GM19043 (cell line): ENCODE results near the gene WWP2.
"Not testable (repeated sequence)": the region's sequence is repeated elsewhere in the genome, so short reads cannot be mapped to it uniquely, and the experiment has no call there.

Source experiments
- ATAC-seq: cut with Tn5 transposase; IDR thresholded peaks from one replicate; pipeline ENCODE4 v1.9.1; 2021; ENCODE audit warnings: low read depth; ENCODE audit not compliant: unreplicated experiment

WWP2 gene

DNA sequence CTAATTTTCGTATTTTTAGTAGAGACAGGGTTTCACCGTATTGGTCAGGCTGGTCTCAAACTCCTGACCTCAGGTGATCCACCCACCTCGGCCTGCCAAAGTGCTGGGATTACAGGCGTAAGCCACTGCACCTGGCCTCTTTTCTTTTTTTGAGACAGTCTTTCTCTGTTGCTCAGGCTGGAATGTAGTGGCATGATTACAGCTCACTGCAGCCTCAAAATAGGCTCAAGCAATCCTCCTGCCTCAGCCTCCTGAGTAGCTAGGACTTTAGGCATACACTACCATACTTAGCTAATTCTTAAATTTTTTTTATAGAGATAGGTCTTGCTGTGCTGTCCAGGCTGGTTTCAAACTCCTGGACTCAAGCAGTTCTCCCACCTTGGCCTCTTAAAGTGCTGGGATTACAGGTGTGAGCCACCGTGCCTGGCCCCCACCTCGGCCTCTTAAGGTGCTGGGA is 29.3 kb downstream of the WWP2 start:
- not testable (repeated sequence) for ATAC-seq

DNA sequence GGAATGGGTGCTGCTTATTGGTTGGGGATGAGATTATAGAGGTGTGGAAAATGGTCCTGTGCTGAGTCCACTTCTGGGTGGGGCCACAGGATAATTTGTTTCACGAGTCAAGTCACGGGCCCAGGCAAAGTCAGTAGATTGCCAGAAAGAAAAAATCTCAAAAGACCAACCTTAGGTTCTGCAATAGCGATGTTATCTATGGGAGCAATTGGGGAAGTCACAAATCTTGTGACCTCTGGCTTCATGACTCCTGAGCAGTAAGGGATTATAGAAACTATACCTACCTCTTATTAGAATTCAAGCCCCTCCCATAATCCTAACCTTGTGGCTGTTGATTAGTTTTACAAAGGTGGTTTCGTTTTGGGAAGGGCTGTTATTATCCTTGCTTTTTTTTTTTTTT is 31.4 kb downstream of the WWP2 start:
- no peak for ATAC-seq

DNA sequence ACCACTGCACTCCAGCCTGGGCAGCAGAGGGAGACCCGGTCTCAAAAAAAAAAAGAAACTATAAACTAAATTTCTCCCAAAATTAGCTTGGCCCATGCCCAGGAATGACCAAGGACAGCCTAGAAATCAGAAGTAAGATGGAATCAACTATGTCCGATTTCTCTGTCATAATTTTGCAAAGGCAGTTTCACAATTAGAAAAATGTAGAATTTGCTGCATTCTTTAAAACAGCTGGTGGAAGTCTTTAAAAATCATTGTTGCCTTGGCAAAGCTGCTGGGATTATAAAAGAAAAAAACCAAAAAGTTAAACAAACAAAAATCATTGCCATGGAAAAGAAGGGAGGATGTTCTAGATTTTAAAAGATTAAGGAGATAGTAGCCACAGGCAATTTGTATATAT is 32.4 kb downstream of the WWP2 start:
- no peak for ATAC-seq

DNA sequence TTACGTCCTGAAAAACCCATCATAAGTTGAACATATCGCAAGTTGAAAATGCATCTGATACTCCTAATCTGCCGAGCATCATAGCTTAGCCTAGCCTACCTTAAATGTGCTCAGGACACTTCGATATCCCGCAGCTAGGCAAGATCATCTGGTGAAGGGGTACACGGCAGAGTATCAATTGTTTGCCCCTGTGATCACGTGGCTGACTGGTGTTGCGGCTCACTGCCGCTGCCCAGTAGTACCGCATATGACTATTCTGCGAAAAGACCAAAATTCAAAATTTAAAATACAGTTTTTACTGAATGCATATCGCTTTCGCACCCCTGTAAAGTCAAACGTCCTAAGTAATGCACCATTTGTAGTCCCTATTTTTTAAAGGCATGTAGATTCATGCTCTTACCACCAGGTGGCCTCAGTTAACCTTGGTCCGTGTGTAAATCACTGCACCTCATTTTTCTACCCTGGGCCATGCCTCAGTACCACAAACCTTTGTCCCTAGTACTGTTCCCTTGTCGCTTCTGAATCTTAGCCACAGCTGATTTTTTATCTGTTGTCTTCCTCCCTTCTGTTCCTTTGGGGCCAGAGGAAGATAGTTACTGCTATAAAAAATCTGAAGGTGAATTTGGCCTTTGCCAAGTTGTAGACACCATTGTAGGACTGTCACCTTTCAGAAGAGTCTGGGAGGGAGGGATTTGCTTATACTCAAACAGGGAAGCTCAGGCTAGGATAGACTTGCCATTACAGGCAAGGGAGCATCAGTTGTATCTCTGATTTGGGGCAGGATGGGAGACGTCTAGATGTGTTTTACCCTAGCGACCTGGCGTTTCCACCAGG is 34.4 kb downstream of the WWP2 start:
- no peak for ATAC-seq

DNA sequence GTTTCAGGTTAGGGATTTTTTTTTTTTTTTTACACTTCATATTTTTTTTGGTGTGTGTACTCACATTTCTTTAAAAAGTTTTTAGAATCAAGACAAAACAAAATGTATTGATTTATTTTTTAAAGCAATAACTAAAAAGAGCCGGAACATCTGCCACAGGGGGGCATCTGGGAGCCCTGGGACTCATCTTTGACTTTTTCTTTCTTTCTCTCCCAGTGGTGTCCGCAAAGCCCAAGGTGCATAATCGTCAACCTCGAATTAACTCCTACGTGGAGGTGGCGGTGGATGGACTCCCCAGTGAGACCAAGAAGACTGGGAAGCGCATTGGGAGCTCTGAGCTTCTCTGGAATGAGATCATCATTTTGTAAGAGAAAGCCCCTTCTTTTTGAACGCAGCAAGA is 36.3 kb downstream of the WWP2 start:
- ATAC-seq = no peak

DNA sequence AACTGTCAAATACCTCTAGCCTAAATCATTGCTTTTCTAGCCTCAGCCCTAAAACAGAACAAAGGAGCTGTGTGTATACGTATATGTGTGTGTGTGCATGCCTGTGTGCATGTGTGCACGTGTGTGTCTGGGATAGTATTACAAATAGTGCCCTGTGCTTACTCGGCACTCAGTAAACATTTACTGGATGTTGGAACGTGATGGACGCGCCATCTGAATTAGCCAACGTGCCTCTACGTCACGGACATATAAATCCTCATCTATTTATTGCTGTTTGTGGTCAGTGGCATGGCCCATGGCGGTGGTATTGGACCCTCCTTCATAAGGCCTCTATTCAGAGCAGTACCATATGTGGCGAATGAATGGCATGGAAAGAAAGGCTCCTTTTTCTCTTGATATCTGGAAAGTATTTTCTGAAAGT is 37.5 kb downstream of the WWP2 start:
- no peak for ATAC-seq

DNA sequence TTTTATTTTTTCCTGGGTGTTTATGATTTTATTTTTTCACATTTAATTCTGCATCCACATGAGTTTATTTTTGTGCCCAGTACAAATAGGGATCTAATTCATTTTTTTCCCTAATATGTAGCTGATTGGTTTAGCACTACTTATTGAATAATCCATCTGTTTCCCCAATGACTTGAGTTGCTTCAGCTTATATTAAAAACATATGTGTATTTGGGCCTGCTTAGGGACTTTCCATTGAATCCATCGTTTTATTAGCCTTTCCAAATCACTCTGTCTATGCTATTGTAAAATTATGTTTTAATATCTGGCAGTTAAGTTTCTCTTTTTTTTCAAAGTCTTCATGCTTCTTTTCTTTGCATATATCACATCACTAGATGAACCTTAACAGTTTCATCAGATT is 42.2 kb downstream of the WWP2 start:
- no peak for ATAC-seq

DNA sequence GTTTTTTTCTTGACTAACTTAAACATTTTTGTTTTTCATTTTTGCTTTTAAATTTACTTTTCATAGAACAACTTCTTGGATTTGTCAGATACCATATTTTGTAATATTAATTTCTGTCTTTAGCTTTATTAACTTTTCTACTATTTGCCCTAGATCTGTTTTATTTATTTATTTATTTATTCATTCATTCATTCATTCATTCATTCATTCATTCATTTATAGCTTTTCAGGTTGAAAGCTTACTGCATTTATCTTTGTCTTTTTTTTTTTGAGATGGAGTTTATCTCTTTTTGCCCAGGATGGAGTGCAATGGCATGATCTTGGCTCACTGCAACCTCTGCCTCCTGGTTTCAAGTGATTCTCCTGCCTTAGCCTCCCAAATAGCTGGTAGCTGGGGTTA is 44.6 kb downstream of the WWP2 start:
- not testable (repeated sequence) for ATAC-seq

DNA sequence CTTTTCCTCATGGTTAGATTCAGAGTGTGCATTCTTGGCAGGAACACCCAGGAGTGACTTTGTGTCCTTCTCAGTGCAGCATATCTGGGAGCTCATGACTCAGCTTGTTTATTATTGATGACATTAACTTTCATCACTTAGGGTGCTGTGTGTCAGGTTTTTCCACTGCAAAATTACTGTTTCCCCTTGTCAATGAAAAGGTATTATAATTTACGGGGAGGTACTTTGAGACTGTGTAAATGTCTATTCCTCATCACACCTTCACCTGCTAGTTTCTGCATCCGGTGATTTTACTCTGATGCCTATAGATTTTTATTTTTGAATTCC is 50.5 kb downstream of the WWP2 start:
- ATAC-seq = no peak

DNA sequence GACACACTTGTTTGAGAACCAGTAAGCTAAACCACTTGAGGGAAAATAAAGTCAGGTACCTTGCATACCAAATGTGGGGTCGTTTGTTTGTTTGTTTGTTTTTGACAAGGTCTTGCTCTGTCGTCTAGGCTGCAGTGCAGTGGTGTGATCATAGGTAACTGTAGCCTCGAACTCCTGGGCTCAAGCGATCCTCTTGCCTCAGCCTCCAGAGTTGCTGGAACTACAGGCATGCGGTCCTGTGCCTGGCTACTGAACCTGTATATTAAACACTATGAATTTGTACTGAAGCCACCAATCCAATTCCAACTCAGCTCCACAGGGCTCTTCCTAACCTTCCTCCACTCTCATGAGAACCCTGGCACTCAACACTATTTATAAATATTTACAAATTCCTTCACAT is 51.9 kb downstream of the WWP2 start:
- no peak for ATAC-seq

DNA sequence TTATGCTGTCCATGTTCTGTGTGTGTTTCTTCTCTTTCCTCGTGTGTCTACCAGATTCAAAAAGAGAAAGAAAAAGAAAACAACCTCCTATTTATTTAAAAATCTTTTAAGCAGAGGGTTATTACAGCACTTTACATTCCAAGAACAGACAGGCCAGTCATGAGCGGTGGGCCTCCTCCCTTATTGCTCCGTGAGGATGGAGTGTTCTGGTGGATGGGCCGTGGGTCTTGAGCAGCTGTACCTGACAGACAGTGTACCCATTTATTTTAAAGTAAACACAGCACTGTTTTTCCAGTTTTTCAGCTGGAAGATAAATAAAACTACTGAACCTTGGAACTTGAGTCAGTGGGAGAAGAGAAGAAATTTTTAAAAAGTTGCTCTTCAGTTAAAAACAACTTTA is 52.4 kb downstream of the WWP2 start:
- ATAC-seq = no peak

DNA sequence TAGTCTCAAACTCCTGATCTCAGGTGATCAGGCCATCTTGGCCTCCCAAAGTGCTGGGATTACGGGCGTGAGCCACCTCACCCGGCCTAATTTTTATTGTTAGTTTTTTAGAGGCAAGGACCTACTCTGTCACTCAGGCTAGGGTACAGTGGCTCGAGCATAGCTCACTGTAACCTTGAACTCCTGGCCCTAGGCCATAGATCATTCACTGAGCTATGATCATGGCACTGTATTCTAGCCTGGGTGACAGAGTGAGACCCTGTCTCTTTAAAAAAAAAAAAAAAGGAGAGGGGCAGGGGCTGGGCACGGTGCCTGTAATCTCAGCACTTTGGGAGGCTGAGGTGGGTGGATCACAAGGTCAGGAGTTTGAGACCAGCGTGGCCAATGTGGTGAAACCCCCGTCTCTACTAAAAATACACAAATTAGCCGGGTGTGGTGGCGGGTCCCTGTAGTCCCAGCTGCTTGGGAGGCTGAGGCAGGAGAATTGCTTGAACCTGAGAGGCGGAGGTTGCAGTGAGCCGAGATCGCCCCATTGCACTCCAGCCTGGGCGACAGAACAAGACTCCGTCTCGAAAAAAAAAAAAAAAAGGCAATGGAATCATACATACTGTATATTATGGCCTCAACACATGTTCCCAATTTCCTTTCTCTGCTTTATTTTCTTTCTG is 53.2 kb downstream of the WWP2 start:
- ATAC-seq = not testable (repeated sequence)

DNA sequence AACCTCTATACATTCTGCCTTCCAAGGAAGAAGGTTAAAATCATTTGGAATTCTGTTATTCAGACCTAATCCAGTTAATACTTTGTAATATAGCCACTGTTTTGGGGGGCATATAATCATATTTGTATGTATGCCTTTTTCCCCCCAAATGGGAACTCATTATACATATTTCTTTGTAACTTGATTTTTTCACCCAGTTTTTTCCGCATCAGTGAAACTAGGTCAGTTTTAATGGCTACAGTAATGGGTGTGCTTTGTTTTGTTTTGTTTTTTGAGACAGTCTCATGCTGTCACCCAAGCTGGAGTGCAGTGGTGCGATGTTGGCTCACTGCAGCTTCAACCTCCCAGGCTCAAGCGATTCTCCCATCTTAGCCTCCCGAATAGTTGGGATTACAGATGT is 54.9 kb downstream of the WWP2 start:
- no peak for ATAC-seq

DNA sequence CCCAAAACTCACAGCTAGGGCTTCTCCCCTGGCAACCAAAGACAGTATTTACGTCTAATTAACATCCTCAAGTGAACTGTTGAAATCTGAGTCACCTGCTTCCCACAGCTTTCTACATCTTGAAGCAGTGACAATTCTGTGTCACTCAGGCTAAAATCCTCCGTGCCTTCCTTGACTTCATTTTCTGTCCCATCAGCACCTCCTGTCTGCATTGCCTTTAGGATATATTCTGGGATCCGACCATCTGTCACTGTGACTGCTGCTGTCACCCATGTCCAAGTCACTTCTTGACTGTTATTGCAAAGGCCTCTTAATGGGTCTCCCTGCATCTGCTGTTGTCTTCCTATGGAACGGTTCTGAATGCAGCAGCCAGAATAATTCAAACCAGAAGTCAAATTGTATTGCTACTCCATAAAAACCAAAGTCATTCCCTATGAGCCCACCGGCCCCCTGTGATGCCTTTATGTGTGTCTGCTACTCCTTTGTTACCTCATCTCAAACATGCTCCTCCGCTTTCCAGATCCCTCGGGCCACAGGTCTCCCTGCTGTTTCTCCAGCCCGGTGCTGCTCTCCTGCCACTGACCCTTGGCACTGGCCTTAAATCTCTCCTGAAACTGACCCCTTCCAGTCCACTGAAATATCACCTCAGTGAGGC is 56.9 kb downstream of the WWP2 start:
- no peak for ATAC-seq

DNA sequence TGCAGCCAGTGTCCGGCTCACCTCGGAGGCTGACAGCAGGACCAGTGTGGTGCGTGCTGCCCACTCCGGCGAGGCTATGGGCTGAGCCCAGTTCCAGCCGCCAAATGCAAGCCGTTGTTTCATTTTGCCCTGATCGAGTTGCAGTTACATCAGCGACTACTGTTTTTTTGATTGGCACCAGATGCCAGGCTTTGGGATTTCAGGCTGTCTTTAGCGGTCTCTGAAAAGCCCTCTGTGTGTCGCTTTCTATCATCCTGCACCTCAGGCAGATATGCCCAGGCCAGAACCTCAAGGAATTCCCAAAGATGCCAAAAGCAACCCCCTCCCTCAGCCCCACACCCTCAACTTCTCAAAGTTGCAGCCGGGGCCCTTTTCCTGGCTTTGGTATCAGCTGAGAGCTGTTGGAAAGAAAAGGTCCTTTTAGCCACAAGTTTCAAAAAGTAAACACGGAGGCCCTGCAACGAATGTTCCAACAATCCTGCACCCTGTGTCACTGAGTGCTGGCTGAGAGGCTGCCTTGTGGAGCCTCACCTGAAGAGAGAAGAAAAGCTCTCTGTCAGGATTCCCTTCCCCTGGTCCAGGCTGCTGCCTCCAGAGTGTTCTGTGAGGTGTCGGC is 58.9 kb downstream of the WWP2 start:
- ATAC-seq = no peak

DNA sequence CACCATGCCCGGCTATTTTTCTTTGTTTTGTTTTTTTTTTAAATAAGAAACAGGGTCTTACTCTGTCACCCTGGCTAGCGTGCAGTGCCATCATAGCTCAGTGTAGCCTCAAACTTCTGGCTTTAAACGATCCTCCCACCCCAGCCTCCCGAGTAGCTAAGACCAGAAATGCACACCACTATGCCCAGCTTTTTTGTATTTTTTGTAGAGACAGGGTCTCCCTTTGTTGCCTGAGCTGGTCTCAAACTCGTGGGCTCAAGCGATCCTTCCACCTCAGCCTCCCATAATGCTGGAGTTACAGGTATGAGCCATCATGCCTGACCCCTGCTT is 59.7 kb downstream of the WWP2 start:
- ATAC-seq = no peak

DNA sequence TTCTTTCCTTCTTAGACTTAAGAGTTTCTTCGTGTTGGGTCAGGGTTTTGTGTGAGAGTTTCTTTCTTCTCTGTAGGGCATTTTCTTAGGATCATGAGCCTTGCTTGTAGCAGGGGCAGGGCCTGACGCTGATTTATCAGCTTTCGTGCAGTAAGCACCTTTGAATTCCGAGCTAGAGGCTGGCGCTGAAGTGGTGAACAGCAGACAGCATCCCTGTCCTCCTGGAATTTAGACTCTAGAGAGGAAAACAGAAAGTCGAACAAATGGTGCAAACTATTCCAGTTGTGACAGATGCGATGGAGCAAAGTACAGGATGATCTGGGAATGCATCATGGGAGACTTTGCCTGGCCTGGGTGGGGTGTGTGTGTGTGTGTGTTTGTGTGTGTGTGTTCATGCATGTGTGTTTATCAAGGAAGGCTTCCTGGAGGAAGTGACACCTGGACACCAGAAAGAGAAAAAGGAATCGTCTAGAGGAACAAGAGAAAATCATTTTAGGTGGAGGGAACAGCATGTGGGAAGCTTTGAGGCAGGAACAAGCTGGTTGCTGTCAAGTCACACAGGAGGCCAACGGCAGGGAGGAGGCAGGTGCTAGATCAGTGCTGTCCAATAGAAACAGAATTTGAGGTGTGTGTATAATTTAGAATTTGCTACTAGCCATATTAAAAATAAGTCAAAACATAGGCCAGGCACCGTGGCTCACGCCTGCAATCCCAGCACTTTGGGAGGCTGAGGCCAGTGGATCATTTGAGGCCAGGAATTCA is 60.2 kb downstream of the WWP2 start:
- ATAC-seq = no peak

DNA sequence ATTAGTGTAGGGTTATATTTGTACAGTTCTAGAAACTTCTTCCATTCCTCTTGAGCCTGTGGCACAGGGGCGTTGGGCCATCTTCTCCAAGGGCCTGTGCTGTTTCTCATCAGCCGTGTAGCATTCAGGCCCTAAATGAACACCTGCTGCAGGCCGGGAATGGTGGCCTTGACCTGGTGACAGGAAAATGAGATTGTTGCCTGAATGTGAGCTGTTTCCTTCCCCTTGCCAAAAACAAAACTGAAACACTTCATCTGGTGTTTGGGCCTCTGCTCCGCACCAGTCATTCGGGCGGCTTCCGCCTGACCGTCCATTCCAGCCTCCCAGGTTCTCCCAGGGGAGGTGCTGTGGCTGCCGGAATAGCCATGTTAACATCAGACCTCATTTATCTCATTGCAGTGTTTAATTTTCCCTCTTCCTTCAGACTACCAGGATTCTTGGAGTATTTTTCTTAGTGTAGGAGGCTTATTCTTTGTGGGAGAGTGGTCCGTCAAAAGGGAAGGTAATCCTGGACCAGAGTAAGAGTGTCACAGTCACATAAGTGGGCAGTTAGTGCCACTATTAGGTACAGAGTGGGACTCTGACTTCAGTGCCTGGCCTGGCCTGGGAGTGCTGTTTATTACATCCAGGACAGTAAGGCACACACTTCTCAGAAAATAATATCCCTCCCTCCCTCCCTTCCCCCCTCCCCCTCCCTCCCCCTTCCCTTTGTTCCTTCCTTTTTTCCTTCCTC is 61.9 kb downstream of the WWP2 start:
- peak; percentile 88 for ATAC-seq

DNA sequence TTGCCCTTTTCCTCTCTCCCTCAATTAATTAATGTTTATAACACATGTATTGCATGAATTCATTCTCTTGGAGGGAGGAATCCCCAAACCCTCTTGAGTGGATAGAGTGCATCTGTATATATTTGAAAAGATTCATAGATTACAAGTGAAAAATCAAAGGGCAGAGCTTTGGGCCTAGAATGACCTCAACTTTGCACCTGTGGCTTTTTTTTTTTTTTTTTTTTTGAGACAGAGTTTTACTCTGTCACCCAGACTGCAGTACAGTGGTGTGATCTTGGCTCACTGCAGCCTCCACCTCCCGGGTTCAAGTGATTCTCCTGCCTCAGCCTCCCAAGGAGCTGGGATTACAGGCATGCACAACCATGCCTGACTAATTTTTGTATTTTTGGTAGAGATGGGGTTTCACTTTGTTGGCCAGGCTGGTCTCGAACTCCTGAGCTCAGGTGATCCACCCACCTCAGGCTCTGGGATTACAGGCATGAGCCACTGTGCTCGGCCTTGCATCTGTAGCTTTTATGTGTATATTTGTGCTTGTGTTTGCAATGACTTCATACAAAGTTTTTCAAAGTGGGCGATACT is 62.5 kb downstream of the WWP2 start:
- ATAC-seq = not testable (repeated sequence)

DNA sequence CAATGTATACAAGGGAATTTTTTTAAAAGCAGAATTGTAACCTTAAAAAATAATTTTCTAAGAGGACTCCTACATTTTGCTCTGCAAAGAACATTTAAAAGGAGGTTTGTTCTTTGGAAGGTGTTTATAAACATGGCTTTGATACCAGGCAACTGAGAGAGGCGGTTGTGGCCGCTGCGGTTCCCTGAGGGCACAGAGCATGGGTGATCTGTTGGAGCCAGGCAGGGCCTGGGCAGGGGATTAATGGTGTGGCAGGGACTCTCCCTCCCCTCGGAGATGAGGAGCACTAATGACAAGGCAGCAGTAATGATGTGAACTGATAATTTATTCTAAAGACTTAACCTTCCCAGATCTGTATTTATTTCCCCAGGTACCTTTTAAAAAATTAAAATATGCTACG is 65.4 kb downstream of the WWP2 start:
- no peak for ATAC-seq
